Thymus (tissue), 11 donors: ENCODE data around the gene MYO15B. TPM values are rescaled to one million over a fixed set of nuclear protein-coding genes. Genes with fewer than 3 reads are reported as not detected.
"Not testable (repeated sequence)": the region's sequence is repeated elsewhere in the genome, so short reads cannot be mapped to it uniquely, and the experiment has no call there.

Source experiments
- DNase-seq, 9 donors: peaks; one replicate each; pipeline ENCODE4 v3.0.0-alpha.2; 2013; ENCODE audit warnings: low spot score in 9 of 9, low read depth in 6 of 9, missing footprints in 1 of 9
- H3K27ac ChIP-seq, 2 donors: one replicate each; pipeline ENCODE4 v1.5.1; 2013; ENCODE audit warnings: control low read depth in 1 of 2, low read depth in 1 of 2, low read length in 1 of 2, mild to moderate bottlenecking in 1 of 2, moderate library complexity in 1 of 2
- H3K27me3 ChIP-seq, 2 donors: one replicate each; pipeline ENCODE4 v1.5.1; 2013; ENCODE audit warnings: low read length in 1 of 2; ENCODE audit not compliant: control insufficient read depth in 2 of 2, insufficient read depth in 1 of 2
- H3K36me3 ChIP-seq, 2 donors: one replicate each; pipeline ENCODE4 v1.5.1; 2013; ENCODE audit warnings: low read length in 1 of 2, mild to moderate bottlenecking in 1 of 2, moderate library complexity in 1 of 2; ENCODE audit not compliant: control insufficient read depth in 2 of 2, insufficient read depth in 2 of 2
- H3K4me1 ChIP-seq, 2 donors: one replicate each; pipeline ENCODE4 v1.5.1; 2013; ENCODE audit warnings: low read length in 2 of 2; ENCODE audit not compliant: control insufficient read depth in 2 of 2, insufficient read depth in 2 of 2
- H3K4me3 ChIP-seq, 2 donors: one replicate each; pipeline ENCODE4 v1.5.1; 2013; ENCODE audit warnings: low read length in 2 of 2, control low read depth in 1 of 2, mild to moderate bottlenecking in 1 of 2
- H3K9me3 ChIP-seq, 2 donors: one replicate each; pipeline ENCODE4 v1.5.1; 2013; ENCODE audit warnings: low read length in 1 of 2, mild to moderate bottlenecking in 1 of 2; ENCODE audit not compliant: control insufficient read depth in 2 of 2, insufficient read depth in 1 of 2
- WGBS: extraction: QIAGEN DNeasy Blood & Tissue Kit; methylation state at CpG from one replicate; pipeline ENCODE4 v1.1.7; 2013; 5-methylcytosine and 5-hydroxymethylcytosine counted together
- polyA plus RNA-seq: library from polyadenylated mRNA; stranded (reverse); fragments of 200-250 nt; gene quantifications from one replicate; pipeline ENCODE4 v1.2.3, GENCODE V29; 2013
- total RNA-seq: library from RNA; stranded (reverse); fragments of 120-200 nt; gene quantifications from one replicate; pipeline ENCODE4 v1.2.4, GENCODE V29; 2013
- donor health status: healthy.

The MYO15B gene
- total and polyA plus RNA-seq, 2 donors = 31.3 to 448 TPM

- peak overlapping the region; percentile 77 to 82 for H3K27ac ChIP-seq
- peak in 2 of 9 donors; percentile 16 to 48 for DNase-seq
- WGBS = under 1% methylated on average over 49 of the region's 49 CpGs
- peaks cover 0 to 27% of the 10 kb centered on the region in 2 donors for H3K27me3 ChIP-seq
- H3K4me1 ChIP-seq = peaks cover 8 to 23% of the 10 kb centered on the region in 2 donors
- H3K9me3 ChIP-seq = no peaks in the 10 kb centered on the region
- peak overlapping the region; percentile 66 to 80 for H3K4me3 ChIP-seq
- peaks cover 8 to 25% of the 10 kb centered on the region in 2 donors for H3K36me3 ChIP-seq
These were observed 1.0 kb downstream of the MYO15B start for GRCh38 chr17:75588596-75589011.

GRCh38 chr17:75589012-75589918 is 1.7 kb downstream of the MYO15B start:
- WGBS = 10% methylated on average over 100 of the region's 100 CpGs
- H3K27me3 ChIP-seq = peaks cover 0 to 27% of the 10 kb centered on the region in 2 donors
- H3K4me1 ChIP-seq = peaks cover 8 to 23% of the 10 kb centered on the region in 2 donors
- H3K27ac ChIP-seq = peak overlapping the region in 1 of 2 donors; percentile 77
- H3K36me3 ChIP-seq = peaks cover 8 to 25% of the 10 kb centered on the region in 2 donors
- no peaks in the 10 kb centered on the region for H3K9me3 ChIP-seq
- peak; percentile 56 to 96 (median 92) for DNase-seq
- peak overlapping the region; percentile 66 to 80 for H3K4me3 ChIP-seq

DNA sequence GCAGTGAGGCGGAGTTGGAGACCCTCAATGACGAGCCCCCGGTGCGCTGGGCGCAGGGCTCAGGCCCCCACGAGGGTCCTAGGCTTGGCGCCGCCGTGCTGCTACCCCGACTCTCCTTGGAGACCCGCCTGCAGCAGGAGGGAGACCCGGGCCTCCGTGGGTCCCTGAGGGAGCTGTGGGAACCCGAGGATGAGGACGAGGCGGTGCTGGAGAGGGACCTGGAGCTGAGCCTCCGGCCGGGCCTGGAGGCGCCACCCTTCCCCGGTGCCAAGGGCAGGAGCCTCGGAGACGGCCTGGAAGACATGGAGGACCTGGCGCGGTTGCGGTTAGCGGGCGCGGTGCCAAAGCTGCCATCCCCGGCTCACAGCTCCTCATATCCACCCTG is 2.3 kb downstream of the MYO15B start:
- 89% methylated on average over 29 of the region's 29 CpGs for WGBS
- H3K27me3 ChIP-seq = peaks cover 0 to 24% of the 10 kb centered on the region in 2 donors
- H3K36me3 ChIP-seq = peaks cover 8 to 25% of the 10 kb centered on the region in 2 donors
- peak overlapping the region in 1 of 2 donors; percentile 66 for H3K4me3 ChIP-seq
- H3K27ac ChIP-seq = no peak overlapping the region
- H3K9me3 ChIP-seq = no peaks in the 10 kb centered on the region
- H3K4me1 ChIP-seq = peaks cover 8 to 23% of the 10 kb centered on the region in 2 donors
- no peak for DNase-seq

- DNase-seq = no peak
- 89% methylated on average over 8 of the region's 8 CpGs for WGBS
- no peak overlapping the region for H3K4me3 ChIP-seq
- peaks cover 8 to 25% of the 10 kb centered on the region in 2 donors for H3K36me3 ChIP-seq
- no peak overlapping the region for H3K27ac ChIP-seq
- H3K4me1 ChIP-seq = peaks cover 8 to 23% of the 10 kb centered on the region in 2 donors
- H3K9me3 ChIP-seq = no peaks in the 10 kb centered on the region
- peaks cover 0 to 23% of the 10 kb centered on the region in 2 donors for H3K27me3 ChIP-seq
These were observed 2.7 kb downstream of the MYO15B start for GRCh38 chr17:75590314-75590761.

DNA sequence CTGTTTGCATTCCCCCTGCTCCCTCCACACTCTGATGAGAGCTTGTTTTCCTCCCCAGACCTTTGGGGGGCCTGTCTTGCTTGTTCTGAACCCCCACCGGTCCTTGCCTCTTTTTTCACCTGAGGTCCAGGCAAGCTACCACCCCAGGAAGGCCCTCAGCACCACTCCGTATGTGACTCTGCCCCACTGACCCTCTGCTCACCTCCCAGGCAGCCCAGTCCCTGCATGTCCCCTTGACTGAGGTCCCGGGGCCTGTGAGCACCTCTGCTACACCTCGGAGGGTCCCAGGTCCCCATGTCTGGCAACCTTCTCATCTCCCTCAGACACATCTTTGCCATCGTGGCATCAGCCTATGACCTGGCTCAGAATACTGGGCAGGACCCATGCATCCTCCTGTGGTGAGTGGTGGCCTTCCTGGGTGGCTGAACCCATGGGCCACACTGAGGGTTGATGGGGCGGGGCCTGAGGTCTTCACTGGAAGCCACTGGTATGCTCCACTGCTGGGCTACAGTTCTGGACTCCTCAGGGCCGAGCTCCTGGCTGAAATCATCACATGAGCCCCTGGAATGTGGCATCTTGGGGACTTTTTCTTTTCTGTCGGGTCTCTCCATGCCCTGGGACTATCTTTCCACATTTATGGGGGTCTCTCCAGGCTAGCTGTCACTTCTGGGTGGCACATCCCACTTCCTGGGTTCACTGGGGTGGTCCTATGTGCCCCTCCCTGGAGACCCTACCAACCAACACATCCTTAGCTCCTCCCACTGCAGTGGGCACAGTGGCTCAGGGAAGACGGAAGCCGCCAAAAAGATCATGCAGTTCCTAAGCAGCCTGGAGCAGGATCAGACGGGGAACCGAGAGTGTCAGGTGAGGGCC is 3.5 kb downstream of the MYO15B start:
- Histone ChIP-seq H3K9me3 (no peaks in the 10 kb centered on the region), H3K27ac (no peak overlapping the region), H3K36me3 (peaks cover 8 to 25% of the 10 kb centered on the region in 2 donors), H3K27me3 (peaks cover 0 to 23% of the 10 kb centered on the region in 2 donors), H3K4me1 (peaks cover 8 to 23% of the 10 kb centered on the region in 2 donors), H3K4me3 (no peak overlapping the region)
- 98% methylated on average over 12 of the region's 12 CpGs for WGBS
- no peak for DNase-seq

- Histone ChIP-seq H3K9me3 (no peaks in the 10 kb centered on the region), H3K36me3 (peaks cover 8 to 25% of the 10 kb centered on the region in 2 donors), H3K4me3 (no peak overlapping the region), H3K27me3 (peaks cover 0 to 19% of the 10 kb centered on the region in 2 donors), H3K27ac (no peak overlapping the region), H3K4me1 (peaks cover 8 to 23% of the 10 kb centered on the region in 2 donors)
- no peak for DNase-seq
- 98% methylated on average over 7 of the region's 7 CpGs for WGBS
These were observed 4.2 kb downstream of the MYO15B start for GRCh38 chr17:75591722-75592302.

DNA sequence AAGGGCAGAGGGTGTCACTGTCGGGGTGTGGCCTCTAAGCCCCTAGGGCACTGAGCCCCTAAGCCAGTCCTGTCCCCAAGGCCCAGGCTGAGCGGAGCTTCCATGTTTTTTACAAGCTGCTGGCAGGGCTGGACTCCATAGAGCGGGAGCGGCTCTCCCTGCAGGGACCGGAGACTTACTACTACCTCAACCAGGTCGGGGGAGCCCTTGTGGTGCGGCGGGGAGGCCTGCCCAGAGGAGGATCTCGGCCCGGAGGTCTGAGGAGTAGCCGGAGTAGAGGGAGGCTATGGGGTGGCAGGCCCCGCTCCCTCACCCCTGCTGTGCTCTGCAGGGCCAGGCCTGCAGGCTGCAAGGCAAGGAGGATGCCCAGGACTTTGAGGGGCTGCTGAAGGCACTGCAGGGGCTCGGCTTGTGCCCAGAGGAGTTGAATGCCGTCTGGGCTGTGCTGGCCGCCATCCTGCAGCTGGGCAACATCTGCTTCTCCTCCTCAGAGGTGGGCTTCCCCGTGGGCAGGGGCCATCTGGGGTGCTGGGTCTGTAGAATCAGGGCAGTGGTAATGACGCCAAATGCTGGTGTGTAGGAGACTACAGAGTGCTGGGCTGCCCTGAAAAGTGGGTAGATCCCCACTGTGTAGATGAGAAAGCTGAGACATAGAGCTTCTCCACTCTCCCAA is 4.9 kb downstream of the MYO15B start:
- no peak for DNase-seq
- WGBS = 98% methylated on average over 17 of the region's 17 CpGs

GRCh38 chr17:75593430-75593829 is 5.8 kb downstream of the MYO15B start:
- H3K27me3 ChIP-seq, DNase-seq, H3K9me3 ChIP-seq, H3K4me3 ChIP-seq, H3K27ac ChIP-seq: not testable (repeated sequence)
- peaks cover 0 to 15% of the 10 kb centered on the region in 2 donors for H3K4me1 ChIP-seq
- 97% methylated on average over 9 of the region's 9 CpGs for WGBS
- peaks cover 8 to 25% of the 10 kb centered on the region in 2 donors for H3K36me3 ChIP-seq

More for the DNA sequence above, 4.9 kb downstream of the MYO15B start:
- H3K27ac ChIP-seq = no peak overlapping the region
- no peaks in the 10 kb centered on the region for H3K9me3 ChIP-seq
- H3K4me3 ChIP-seq = no peak overlapping the region
- H3K36me3 ChIP-seq = peaks cover 8 to 25% of the 10 kb centered on the region in 2 donors
- H3K4me1 ChIP-seq = peaks cover 6 to 20% of the 10 kb centered on the region in 2 donors
- peaks cover 0 to 13% of the 10 kb centered on the region in 2 donors for H3K27me3 ChIP-seq
